COLO668 (cell line): Measurements from ENCODE around the gene EVI5.
A peak's percentile ranks its signal among the peaks of the same experiment; 100 is the strongest.

Source experiments
- DNase-seq: peaks from one replicate; lab custom pipeline; 2025; ENCODE audit not compliant: unreplicated experiment; lab: John Stamatoyannopoulos, UW

Gene EVI5

DNA sequence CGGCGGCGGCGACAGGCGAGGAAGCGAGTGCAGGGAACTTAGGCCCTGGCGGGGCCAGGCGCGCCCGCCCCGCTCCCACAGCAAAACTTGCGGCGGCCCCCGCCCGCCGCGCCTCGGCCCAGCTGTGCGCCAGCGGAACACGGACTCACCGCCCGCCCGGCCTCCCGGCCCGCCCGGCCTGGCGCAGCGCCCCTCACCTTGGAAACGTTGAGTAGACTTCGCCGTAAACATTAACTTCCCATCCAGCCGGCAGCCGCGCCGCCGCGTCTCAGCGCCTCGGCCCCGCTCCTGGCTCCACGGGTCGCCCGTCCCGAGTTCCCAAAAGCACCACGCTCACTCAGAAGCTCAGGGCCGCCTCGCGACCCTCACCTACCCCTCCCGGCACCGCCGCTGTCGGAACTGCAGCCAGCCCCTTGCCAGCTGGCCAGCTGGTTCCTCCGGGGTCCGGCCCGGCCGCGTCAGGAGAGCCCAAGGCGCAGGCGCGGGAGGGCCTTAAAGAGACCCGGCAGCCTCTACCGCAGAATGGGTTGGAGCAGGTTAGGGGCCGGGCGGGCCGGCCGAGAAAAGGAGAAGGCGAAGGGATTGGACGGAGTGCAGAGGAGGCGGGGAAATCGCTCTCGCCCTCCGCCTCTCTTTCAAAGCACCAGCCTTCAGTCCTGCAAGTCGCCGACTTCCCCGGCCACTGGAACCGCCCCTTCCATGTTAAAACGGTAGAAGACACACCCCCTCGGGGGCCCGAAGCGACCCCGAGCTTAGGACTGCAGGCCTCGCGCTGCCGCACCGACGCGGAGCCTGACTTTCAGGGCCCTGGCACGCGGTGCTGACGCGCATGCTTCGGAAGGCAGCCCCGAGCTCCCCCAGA, at the start of gene EVI5:
Gene EVI5, minus strand, starts transcription at position 470 of the 862 bp plus-strand sequence. CDS start 48,562 bp downstream, outside the sequence.
- peak; percentile 97 for DNase-seq

DNA sequence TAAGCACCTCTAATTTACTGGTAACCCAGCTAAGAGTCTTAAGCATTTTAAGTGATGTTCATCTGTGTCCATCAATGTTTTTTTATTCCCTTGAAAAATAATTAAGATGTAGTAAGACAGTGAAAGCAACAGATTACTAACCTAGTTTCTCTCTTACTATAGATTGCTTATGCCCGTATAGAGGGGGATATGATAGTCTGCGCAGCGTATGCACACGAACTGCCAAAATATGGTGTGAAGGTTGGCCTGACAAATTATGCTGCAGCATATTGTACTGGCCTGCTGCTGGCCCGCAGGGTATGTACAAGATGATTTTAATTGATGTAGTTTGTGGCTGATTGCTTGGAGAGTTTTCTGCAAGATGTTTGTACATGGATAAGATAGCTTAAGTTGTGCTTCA, 49.7 kb upstream of the EVI5 start:
- no peak for DNase-seq

DNA sequence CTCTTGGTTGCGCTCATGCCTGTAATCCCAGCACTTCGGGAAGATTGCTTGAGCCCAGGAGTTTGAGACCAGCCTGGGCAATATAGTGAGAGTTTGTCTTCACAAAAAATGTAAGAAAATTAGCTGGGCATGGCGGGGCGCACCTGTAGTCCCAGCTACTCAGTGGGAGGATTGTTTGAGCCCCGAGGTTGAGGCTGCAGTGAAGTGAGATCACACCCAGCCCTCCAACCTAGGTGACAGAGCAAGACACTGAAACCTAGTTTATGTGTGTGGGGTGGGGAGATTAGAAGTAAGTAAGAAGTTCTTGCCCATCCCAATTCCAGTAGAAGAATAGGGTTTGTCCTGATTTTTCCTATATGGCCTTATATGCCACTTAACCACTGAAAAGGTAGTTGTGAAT, 48.9 kb upstream of the EVI5 start:
- DNase-seq = no peak

DNA sequence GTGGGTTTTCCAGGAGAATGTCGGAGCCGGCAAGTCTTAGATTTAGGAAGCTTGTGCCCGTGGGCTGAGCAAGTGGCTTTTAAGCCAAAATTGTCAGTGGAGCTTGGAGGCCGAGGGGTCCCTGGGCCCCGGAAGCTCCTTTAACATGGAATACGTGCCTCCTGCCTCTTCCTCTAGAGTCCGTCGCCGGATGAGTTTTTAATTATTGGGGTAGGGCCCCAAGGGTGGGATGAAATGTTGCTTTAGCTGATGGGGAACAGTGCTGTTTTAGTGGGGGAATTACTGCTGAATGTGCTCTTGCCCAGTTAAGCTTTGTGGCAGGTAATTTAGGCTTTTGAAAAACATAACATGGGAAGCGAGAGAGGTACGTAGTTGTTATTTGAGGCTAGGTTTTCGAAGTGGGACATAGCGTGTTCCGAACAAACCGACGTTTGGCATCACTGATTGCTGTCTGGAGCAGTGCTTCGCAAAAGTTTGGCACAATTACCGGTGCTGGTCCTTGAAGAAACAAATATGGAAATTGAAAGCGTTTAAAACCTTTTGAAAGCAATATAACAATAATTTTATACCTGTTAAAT, 47.7 kb upstream of the EVI5 start:
- no peak for DNase-seq

DNA sequence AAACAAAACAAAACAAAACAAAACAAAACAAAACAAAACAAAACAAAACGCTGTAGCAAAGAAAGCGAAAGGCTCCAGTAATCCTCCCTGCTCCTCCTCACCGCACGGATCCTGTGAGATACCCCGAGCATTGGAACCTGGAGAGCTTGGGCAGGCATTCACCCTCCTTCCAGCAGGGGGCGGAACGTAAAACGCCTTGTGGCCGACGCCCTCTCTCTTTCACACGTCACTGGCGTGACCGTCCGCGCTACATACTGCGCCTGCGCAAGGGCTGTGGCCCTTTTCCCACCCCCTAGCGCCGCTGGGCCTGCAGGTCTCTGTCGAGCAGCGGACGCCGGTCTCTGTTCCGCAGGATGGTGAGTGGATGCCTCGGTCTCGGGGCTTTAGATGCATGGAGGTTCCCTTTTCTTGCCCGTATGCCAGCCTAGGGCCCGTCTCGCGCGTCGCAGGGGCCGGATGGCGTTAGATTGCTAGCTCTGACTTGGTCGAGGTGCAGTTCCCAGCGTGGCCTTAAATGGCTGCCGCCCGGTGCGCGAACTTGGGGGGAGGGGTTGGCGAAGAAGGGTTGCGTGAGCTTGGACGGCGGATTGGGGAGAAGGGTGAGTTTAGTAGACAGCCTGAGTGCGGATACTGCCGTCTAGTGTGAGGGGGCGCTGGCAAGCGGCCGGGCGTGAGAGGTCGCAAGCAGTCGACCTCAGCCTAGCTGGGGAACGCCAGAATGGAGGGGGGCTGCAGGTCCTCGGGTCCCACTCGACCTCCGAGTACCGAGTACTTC, 47.0 kb upstream of the EVI5 start, which contains the start of gene RPL5:
Gene RPL5, plus strand, starts transcription at position 279 of the 775 bp plus-strand sequence. Its CDS starts 75 bp downstream, at position 354.
- DNase-seq = peak; percentile 99

- no peak for DNase-seq
Observed at GRCh38 chr1:92831368-92831761, 46.5 kb upstream of the EVI5 start.

GRCh38 chr1:92826792-92827191, 41.9 kb upstream of the EVI5 start:
- no peak for DNase-seq

GRCh38 chr1:92822879-92823278, 38.0 kb upstream of the EVI5 start:
- no peak for DNase-seq

- no peak for DNase-seq
Observed at GRCh38 chr1:92820551-92820950, 35.6 kb upstream of the EVI5 start.

DNA sequence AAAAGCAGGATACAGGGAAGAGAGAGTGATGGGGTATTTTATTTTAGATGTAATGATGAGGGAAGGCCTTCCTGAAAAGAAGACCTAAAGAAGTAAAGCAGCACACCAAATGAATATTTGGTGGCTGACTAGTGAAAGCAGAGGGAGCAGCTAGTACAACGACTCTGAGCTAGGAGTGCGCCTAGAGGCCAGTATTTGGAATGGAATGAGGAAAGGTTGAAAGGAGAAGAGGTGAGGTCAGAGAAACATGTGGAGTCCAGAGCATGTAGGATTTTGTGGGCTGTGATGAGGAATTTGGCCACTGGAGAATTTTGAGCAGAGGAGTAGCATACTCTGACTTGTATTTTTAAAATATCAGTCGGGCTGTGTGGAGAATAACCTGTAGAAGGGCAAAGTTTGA, 35.1 kb upstream of the EVI5 start:
- no peak for DNase-seq

DNA sequence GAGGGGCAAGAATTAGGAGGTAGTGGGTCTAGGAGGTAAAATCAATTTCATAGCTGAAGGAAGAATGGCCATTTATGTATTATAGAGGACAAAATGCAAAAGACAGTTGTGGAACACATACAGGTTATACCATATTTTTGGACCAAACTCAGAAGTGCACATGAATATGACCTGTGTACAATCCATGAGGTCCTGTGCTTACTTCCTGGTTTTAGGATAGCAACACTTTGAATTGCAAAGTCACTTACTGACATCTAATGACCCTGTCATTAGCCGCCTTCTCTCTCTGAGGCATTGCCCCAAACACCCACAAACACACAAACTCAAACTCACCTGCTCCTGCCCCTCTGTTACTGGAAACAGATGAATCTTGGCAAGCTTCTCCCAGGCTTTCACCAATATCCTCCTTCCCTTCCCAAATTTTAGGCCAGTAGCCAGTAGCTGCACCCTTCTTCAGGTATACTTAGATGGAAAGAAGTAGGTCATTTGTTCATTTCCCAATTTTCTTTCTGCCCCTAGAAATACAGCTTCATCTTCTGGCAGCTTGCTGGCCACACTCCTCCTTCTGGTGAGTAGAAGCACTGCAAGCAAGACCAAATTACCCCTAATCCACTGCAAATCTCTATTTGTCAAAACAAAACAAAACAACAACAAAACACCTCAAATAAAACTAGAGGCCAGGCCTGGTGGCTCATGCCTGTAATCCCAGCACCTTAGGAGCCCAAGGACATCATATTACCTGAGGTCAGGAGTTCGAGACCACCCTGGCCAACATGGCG, 33.3 kb upstream of the EVI5 start:
- no peak for DNase-seq

DNA sequence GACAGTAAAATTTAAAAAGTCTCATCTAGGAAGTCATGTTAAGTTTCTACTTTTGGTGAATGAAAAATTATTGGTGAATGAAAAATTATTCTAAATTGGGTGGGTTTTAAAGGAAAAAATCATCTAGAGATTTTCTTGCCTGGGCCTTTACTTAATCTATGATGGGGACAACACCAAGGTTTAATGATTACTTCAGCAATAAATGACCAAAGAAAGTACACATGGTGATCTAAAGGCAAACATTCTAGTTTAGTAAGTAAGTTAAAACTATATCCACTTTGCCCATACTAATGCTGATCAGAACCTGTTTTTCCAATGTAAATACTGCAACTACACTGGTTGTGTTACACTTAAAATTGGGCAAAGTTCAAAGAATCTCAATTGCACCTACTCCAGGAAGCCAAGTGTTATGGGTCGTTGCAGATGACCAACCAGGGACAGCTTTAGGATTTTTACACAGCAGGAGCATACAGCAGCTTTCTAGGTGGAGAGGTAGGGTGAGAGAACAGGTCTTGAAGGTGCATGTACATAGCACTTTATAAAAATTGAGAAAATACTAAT, 32.3 kb upstream of the EVI5 start:
- no peak for DNase-seq

GRCh38 chr1:92816732-92817131, 31.8 kb upstream of the EVI5 start:
- DNase-seq = no peak

GRCh38 chr1:92808381-92808780, 23.5 kb upstream of the EVI5 start:
- DNase-seq = no peak

- no peak for DNase-seq
Observed at GRCh38 chr1:92805216-92805615, 20.3 kb upstream of the EVI5 start.

DNA sequence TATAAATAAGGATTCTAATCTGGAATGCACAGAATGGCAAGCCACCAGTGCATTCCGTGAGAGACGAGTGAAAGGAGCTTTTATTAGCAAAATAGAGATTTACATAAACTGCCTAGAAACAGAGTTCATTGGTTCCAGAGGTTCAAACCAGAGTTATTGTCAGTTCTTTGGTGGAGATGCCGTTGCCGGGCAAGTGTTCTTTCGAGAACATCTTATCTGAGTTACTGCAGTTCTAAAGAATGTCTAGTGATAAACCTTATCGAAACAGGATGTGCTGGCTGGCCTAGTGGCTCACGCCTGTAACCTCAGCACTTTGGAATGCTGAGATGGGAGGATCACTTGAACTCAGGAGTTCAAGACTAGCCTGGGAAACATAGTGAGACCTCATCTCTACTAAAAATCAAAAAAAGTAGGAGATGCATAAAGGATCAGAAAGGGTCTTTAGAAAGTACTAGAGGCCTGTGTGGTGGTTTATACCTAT, 19.9 kb upstream of the EVI5 start:
- no peak for DNase-seq

DNA sequence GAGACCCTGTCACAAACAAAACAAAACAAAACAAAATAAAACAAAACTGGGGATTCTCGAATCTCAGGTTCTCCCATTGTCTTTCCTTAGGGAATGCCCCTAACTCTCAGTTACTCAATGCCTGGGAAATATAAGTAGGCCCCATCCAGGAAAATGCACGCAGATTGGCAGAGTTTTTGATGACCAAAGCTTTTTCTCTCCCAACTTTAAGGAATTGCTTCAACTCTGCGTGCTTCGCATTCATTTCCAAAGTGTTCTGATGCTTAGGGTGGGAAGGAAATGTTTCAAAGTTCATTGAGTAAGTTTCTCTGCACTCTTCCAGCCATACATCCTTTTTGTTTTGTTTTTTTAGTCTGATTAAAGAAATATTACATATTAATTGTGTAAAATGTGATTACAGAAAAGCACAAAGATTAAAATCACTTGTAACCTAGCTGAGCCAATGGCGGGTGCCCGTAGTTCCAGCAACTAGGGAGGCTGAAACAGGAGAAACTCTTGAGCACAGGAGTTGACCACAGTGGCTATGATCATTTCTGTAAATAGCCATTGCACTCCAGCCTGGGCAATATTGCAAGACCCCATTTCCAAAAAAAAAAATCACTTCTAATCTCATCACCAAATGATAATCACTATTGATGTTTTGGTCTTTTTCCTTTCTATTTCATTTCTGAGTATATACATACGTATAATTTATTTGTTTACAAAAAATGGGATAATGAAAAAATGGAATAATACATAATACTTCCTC, 18.4 kb upstream of the EVI5 start:
- DNase-seq = no peak

- DNase-seq = no peak
Observed at GRCh38 chr1:92797961-92798360, 13.1 kb upstream of the EVI5 start.

GRCh38 chr1:92797297-92797696, 12.4 kb upstream of the EVI5 start:
- DNase-seq = no peak

- no peak for DNase-seq
Observed at GRCh38 chr1:92795166-92795565, 10.3 kb upstream of the EVI5 start.
